ENCODE measurements around the gene ATRNL1. TPM values are rescaled to one million over a fixed set of nuclear protein-coding genes. Genes with fewer than 3 reads are reported as not detected.

ATRNL1 gene
- total and polyA plus RNA-seq, 2 of the 8 experiments (the other 6 are each of a cell fraction or from before 2014, with no cell fraction given) = 5.1 to 17.6 TPM

DNA sequence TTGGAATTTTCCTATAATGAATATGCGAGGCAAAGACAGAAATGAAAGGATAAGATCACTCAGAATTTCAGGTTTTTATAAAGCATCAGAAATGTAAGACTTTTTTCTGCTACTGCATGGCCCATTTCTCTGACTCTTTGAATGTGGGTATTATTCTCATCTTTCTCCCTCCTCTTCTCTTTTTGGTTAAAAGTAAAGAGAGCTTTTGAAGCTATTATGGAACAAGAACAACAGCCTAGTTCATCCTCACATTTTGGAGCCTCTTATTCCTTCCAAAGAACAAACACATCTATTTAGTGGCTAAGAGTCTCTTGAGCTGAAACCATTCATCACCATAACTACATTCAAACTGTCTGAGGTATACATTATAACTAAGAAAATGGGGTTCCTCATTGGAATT is 19.4 kb upstream of the ATRNL1 start (continued):
- TF ChIP-seq, protein P1, sequence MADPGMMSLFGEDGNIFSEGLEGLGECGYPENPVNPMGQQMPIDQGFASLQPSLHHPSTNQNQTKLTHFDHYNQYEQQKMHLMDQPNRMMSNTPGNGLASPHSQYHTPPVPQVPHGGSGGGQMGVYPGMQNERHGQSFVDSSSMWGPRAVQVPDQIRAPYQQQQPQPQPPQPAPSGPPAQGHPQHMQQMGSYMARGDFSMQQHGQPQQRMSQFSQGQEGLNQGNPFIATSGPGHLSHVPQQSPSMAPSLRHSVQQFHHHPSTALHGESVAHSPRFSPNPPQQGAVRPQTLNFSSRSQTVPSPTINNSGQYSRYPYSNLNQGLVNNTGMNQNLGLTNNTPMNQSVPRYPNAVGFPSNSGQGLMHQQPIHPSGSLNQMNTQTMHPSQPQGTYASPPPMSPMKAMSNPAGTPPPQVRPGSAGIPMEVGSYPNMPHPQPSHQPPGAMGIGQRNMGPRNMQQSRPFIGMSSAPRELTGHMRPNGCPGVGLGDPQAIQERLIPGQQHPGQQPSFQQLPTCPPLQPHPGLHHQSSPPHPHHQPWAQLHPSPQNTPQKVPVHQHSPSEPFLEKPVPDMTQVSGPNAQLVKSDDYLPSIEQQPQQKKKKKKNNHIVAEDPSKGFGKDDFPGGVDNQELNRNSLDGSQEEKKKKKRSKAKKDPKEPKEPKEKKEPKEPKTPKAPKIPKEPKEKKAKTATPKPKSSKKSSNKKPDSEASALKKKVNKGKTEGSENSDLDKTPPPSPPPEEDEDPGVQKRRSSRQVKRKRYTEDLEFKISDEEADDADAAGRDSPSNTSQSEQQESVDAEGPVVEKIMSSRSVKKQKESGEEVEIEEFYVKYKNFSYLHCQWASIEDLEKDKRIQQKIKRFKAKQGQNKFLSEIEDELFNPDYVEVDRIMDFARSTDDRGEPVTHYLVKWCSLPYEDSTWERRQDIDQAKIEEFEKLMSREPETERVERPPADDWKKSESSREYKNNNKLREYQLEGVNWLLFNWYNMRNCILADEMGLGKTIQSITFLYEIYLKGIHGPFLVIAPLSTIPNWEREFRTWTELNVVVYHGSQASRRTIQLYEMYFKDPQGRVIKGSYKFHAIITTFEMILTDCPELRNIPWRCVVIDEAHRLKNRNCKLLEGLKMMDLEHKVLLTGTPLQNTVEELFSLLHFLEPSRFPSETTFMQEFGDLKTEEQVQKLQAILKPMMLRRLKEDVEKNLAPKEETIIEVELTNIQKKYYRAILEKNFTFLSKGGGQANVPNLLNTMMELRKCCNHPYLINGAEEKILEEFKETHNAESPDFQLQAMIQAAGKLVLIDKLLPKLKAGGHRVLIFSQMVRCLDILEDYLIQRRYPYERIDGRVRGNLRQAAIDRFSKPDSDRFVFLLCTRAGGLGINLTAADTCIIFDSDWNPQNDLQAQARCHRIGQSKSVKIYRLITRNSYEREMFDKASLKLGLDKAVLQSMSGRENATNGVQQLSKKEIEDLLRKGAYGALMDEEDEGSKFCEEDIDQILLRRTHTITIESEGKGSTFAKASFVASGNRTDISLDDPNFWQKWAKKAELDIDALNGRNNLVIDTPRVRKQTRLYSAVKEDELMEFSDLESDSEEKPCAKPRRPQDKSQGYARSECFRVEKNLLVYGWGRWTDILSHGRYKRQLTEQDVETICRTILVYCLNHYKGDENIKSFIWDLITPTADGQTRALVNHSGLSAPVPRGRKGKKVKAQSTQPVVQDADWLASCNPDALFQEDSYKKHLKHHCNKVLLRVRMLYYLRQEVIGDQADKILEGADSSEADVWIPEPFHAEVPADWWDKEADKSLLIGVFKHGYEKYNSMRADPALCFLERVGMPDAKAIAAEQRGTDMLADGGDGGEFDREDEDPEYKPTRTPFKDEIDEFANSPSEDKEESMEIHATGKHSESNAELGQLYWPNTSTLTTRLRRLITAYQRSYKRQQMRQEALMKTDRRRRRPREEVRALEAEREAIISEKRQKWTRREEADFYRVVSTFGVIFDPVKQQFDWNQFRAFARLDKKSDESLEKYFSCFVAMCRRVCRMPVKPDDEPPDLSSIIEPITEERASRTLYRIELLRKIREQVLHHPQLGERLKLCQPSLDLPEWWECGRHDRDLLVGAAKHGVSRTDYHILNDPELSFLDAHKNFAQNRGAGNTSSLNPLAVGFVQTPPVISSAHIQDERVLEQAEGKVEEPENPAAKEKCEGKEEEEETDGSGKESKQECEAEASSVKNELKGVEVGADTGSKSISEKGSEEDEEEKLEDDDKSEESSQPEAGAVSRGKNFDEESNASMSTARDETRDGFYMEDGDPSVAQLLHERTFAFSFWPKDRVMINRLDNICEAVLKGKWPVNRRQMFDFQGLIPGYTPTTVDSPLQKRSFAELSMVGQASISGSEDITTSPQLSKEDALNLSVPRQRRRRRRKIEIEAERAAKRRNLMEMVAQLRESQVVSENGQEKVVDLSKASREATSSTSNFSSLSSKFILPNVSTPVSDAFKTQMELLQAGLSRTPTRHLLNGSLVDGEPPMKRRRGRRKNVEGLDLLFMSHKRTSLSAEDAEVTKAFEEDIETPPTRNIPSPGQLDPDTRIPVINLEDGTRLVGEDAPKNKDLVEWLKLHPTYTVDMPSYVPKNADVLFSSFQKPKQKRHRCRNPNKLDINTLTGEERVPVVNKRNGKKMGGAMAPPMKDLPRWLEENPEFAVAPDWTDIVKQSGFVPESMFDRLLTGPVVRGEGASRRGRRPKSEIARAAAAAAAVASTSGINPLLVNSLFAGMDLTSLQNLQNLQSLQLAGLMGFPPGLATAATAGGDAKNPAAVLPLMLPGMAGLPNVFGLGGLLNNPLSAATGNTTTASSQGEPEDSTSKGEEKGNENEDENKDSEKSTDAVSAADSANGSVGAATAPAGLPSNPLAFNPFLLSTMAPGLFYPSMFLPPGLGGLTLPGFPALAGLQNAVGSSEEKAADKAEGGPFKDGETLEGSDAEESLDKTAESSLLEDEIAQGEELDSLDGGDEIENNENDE (IDR thresholded peaks at IDR 0.05; ENCODE audit: insufficient replicate concordance, low read length) = no peak
- no peak for TF ChIP-seq ZNF274 (IDR thresholded peaks at IDR 0.05; ENCODE audit: borderline replicate concordance, extremely low read depth, low read length)
- TF ChIP-seq, protein P2, sequence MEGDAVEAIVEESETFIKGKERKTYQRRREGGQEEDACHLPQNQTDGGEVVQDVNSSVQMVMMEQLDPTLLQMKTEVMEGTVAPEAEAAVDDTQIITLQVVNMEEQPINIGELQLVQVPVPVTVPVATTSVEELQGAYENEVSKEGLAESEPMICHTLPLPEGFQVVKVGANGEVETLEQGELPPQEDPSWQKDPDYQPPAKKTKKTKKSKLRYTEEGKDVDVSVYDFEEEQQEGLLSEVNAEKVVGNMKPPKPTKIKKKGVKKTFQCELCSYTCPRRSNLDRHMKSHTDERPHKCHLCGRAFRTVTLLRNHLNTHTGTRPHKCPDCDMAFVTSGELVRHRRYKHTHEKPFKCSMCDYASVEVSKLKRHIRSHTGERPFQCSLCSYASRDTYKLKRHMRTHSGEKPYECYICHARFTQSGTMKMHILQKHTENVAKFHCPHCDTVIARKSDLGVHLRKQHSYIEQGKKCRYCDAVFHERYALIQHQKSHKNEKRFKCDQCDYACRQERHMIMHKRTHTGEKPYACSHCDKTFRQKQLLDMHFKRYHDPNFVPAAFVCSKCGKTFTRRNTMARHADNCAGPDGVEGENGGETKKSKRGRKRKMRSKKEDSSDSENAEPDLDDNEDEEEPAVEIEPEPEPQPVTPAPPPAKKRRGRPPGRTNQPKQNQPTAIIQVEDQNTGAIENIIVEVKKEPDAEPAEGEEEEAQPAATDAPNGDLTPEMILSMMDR (IDR thresholded peaks at IDR 0.05; ENCODE audit: control extremely low read depth in 1 of 3, insufficient read depth in 1 of 3, low read depth in 1 of 3, low read length in 3 of 3) = no peak

All from H1 (cell line).